Peyer's patch (tissue), 4 donors: ENCODE data around the gene TRAPPC6A.

Source experiments
- POLR2A ChIP-seq, 2 donors: fragments of 450-650 bp; IDR thresholded peaks; one replicate each; pipeline ENCODE4 v1.5.1; 2017; ENCODE audit warnings: antibody characterized with exemption in 2 of 2, mild to moderate bottlenecking in 2 of 2, moderate library complexity in 2 of 2
- TF ChIP-seq, protein P1 (sequence below), 6 experiments: fragments of 450-650 bp in 4 of 6; fragments of 200-600 bp in 2 of 6; sonication (generic) in 1 of 6; IDR thresholded peaks; one replicate each; pipeline ENCODE4 v1.5.1; 2017 to 2019; ENCODE audit warnings: antibody characterized with exemption in 6 of 6, mild to moderate bottlenecking in 3 of 6, moderate library complexity in 1 of 6

- TF ChIP-seq POLR2A (IDR thresholded peaks at IDR 0.05) = no peak
- TF ChIP-seq, protein P1, sequence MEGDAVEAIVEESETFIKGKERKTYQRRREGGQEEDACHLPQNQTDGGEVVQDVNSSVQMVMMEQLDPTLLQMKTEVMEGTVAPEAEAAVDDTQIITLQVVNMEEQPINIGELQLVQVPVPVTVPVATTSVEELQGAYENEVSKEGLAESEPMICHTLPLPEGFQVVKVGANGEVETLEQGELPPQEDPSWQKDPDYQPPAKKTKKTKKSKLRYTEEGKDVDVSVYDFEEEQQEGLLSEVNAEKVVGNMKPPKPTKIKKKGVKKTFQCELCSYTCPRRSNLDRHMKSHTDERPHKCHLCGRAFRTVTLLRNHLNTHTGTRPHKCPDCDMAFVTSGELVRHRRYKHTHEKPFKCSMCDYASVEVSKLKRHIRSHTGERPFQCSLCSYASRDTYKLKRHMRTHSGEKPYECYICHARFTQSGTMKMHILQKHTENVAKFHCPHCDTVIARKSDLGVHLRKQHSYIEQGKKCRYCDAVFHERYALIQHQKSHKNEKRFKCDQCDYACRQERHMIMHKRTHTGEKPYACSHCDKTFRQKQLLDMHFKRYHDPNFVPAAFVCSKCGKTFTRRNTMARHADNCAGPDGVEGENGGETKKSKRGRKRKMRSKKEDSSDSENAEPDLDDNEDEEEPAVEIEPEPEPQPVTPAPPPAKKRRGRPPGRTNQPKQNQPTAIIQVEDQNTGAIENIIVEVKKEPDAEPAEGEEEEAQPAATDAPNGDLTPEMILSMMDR (IDR thresholded peaks at IDR 0.05) = no peak
These were observed 44.7 kb upstream of the TRAPPC6A start for GRCh38 chr19:45222724-45223123.
